Measurements from ENCODE around the gene CPT1A.

CPT1A gene

DNA sequence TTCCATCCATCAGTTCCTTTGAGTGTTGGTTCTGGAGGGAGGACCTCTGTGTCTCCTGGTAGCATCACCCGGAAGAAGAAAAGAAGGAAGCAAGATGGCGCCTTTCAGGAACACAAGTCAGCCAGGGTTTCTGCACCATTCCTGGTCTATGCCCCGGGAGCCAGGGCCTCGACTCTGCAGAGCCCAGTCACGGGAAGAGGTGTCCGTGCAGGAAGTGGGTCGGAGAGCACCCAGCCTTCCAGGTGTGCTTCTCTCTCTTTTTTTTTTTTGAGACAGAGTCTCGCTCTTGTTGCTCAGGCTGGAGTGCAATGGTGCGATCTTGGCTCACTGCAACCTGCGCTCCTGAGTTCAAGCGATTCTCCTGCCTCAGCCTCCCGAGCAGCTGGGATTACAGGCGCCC lies 40.7 kb upstream of the CPT1A start:
- H3K79me2 ChIP-seq (ENCODE audit: insufficient read depth, low read depth) = no peaks in the 10 kb centered on the region
- H3K4me2 ChIP-seq = no peak overlapping the region
- H2AFZ ChIP-seq (ENCODE audit: low read depth) = no peak overlapping the region
- TF ChIP-seq CTCF (conservative IDR thresholded peaks at IDR 0.05; ENCODE audit: low read depth, low read length) = no peak
- no peak overlapping the region for H3K27ac ChIP-seq
- no peak overlapping the region for H3K9ac ChIP-seq
- H3K4me3 ChIP-seq (IDR thresholded peaks at IDR 0.05; ENCODE audit: insufficient read depth, low read depth, low read length) = no peak overlapping the region
- H3K27me3 ChIP-seq (ENCODE audit: insufficient read depth, low read depth) = no peaks in the 10 kb centered on the region
- H3K36me3 ChIP-seq (ENCODE audit: insufficient read depth) = no peaks in the 10 kb centered on the region
- H3K4me1 ChIP-seq (ENCODE audit: low read depth, poor library complexity, severe bottlenecking) = no peaks in the 10 kb centered on the region
- H4K20me1 ChIP-seq (ENCODE audit: insufficient read depth) = no peaks in the 10 kb centered on the region

DNA sequence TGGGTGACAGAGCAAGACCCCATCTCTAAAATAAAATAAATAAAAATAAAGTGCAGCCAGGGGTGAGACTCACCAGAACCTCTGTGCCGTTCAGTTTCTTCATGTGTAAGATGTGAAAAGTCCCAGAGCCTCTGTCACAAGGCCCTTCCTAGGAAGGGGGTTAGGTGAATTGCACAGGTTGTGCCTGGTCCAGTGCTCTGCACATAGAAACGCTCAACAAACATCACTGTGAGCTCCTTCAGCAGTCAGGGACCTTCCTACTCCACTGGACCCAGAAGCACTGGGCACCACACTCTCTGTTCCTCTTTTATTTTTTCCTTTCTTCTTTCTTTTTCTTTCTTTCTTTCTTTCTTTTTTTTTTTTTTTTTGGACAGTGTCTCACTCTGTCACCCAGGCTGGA lies 39.6 kb upstream of the CPT1A start:
- H2AFZ ChIP-seq (ENCODE audit: low read depth) = no peak overlapping the region
- H3K27ac ChIP-seq = no peak overlapping the region
- no peaks in the 10 kb centered on the region for H3K4me1 ChIP-seq (ENCODE audit: low read depth, poor library complexity, severe bottlenecking)
- no peak overlapping the region for H3K4me3 ChIP-seq (IDR thresholded peaks at IDR 0.05; ENCODE audit: insufficient read depth, low read depth, low read length)
- no peaks in the 10 kb centered on the region for H3K79me2 ChIP-seq (ENCODE audit: insufficient read depth, low read depth)
- no peak overlapping the region for H3K4me2 ChIP-seq
- TF ChIP-seq CTCF (conservative IDR thresholded peaks at IDR 0.05; ENCODE audit: low read depth, low read length) = no peak
- H3K27me3 ChIP-seq (ENCODE audit: insufficient read depth, low read depth) = no peaks in the 10 kb centered on the region
- H3K9ac ChIP-seq = no peak overlapping the region
- H3K36me3 ChIP-seq (ENCODE audit: insufficient read depth) = no peaks in the 10 kb centered on the region
- H4K20me1 ChIP-seq (ENCODE audit: insufficient read depth) = no peaks in the 10 kb centered on the region

DNA sequence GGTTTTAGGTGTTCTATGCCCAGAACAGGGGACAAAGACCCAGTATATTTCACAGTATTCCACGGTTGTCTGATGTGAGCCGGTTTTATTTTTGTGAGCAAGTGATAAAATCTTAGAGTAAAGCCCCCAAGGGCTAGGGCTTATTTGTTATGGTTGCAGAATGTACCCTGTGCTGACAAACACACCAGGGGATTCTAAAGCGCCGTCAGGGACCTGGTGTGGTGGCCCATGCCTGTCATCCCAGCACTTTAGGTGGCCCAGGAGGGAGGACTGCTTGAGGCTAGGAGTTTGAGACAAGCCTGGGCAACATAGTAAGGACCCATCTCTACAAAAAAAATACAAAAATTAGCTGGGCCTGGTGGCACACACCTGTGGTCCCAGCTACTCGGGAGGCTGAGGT lies 39.1 kb upstream of the CPT1A start:
- no peaks in the 10 kb centered on the region for H3K36me3 ChIP-seq (ENCODE audit: insufficient read depth)
- no peak overlapping the region for H3K9ac ChIP-seq
- H3K4me3 ChIP-seq (IDR thresholded peaks at IDR 0.05; ENCODE audit: insufficient read depth, low read depth, low read length) = no peak overlapping the region
- H3K79me2 ChIP-seq (ENCODE audit: insufficient read depth, low read depth) = no peaks in the 10 kb centered on the region
- TF ChIP-seq CTCF (conservative IDR thresholded peaks at IDR 0.05; ENCODE audit: low read depth, low read length) = no peak
- no peak overlapping the region for H3K27ac ChIP-seq
- no peak overlapping the region for H2AFZ ChIP-seq (ENCODE audit: low read depth)
- H3K27me3 ChIP-seq (ENCODE audit: insufficient read depth, low read depth) = no peaks in the 10 kb centered on the region
- H4K20me1 ChIP-seq (ENCODE audit: insufficient read depth) = no peaks in the 10 kb centered on the region
- no peak overlapping the region for H3K4me2 ChIP-seq
- no peaks in the 10 kb centered on the region for H3K4me1 ChIP-seq (ENCODE audit: low read depth, poor library complexity, severe bottlenecking)

DNA sequence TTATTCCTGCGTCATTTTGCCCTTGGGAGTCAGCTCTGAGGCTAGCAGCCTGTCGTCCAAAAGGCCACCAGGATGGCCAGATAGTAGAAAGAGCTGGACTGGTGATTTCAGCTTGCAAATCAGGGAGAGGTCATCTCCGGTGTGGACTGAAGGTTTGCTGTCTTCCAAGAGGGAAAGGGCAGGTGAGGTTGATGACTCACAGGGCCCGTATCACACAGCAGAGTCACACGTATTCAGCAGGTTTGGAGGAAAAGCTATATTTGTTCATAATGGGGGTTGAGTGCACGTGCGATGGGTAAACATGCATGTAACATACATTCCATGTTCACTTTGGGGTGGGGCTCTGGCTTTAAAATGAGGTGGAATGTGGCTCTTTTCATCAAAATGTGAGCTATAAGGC lies 36.3 kb upstream of the CPT1A start:
- no peak overlapping the region for H3K4me3 ChIP-seq (IDR thresholded peaks at IDR 0.05; ENCODE audit: insufficient read depth, low read depth, low read length)
- H2AFZ ChIP-seq (ENCODE audit: low read depth) = no peak overlapping the region
- H3K4me1 ChIP-seq (ENCODE audit: low read depth, poor library complexity, severe bottlenecking) = no peaks in the 10 kb centered on the region
- H4K20me1 ChIP-seq (ENCODE audit: insufficient read depth) = no peaks in the 10 kb centered on the region
- no peaks in the 10 kb centered on the region for H3K79me2 ChIP-seq (ENCODE audit: insufficient read depth, low read depth)
- no peaks in the 10 kb centered on the region for H3K36me3 ChIP-seq (ENCODE audit: insufficient read depth)
- no peak overlapping the region for H3K9ac ChIP-seq
- no peak for TF ChIP-seq CTCF (conservative IDR thresholded peaks at IDR 0.05; ENCODE audit: low read depth, low read length)
- no peak overlapping the region for H3K27ac ChIP-seq
- no peaks in the 10 kb centered on the region for H3K27me3 ChIP-seq (ENCODE audit: insufficient read depth, low read depth)
- H3K4me2 ChIP-seq = no peak overlapping the region
